Fibroblast of lung (primary cell): ENCODE data around the gene GTPBP1. TPM values are rescaled to one million over a fixed set of nuclear protein-coding genes. Genes with fewer than 3 reads are reported as not detected.

Experiments
- DNase-seq, 2 donors: peaks; one replicate each; pipeline versions ENCODE4 v3.0.0 to v3.0.0-alpha.2; 2010; ENCODE audit warnings: low read depth in 2 of 2
- H2AFZ ChIP-seq: 2 replicates; pipeline ENCODE4 v1.5.1; 2012; ENCODE audit warnings: low read length, control low read depth, inconsistent platforms
- H3K27ac ChIP-seq: 2 replicates; pipeline ENCODE4 v1.5.1; 2011; ENCODE audit warnings: low read length, control low read depth; ENCODE audit not compliant: insufficient read depth
- H3K27me3 ChIP-seq: 2 replicates; pipeline ENCODE4 v1.5.1; 2011; ENCODE audit warnings: mild to moderate bottlenecking, low read length; ENCODE audit not compliant: control insufficient read depth, insufficient read depth
- H3K36me3 ChIP-seq: 2 replicates; pipeline ENCODE4 v1.5.1; 2011; ENCODE audit warnings: low read length; ENCODE audit not compliant: control insufficient read depth, insufficient read depth
- H3K4me1 ChIP-seq: 2 replicates; pipeline ENCODE4 v1.5.1; 2011; ENCODE audit warnings: low read length; ENCODE audit not compliant: control insufficient read depth, insufficient read depth; ENCODE audit errors: extremely low read depth
- H3K4me2 ChIP-seq: 2 replicates; pipeline ENCODE4 v1.5.1; 2011; ENCODE audit warnings: low read length, control low read depth; ENCODE audit not compliant: insufficient read depth; ENCODE audit errors: extremely low read depth
- H3K4me3 ChIP-seq, 4 experiments: fragments of 200-600 bp in 1 of 4; sonication (generic) in 1 of 4; replicated peaks in 1 of 4; 2 replicates each; pipeline ENCODE4 v1.5.1; 2011 to 2016; ENCODE audit warnings: low read length in 4 of 4, low read depth in 3 of 4, mild to moderate bottlenecking in 3 of 4, control low read depth in 2 of 4, inconsistent platforms in 1 of 4, mixed read lengths in 1 of 4; ENCODE audit not compliant: insufficient read depth in 1 of 4; ENCODE audit errors: control extremely low read depth in 1 of 4
- H3K79me2 ChIP-seq: 2 replicates; pipeline ENCODE4 v1.5.1; 2012; ENCODE audit warnings: mild to moderate bottlenecking, low read length, inconsistent platforms; ENCODE audit not compliant: control insufficient read depth, insufficient read depth
- H3K9ac ChIP-seq: 2 replicates; pipeline ENCODE4 v1.5.1; 2011; ENCODE audit warnings: mild to moderate bottlenecking, low read length, control low read depth; ENCODE audit not compliant: insufficient read depth
- H3K9me3 ChIP-seq: 2 replicates; pipeline ENCODE4 v1.5.1; 2012; ENCODE audit warnings: low read depth, low read length; ENCODE audit not compliant: control insufficient read depth, insufficient read depth
- H4K20me1 ChIP-seq: 2 replicates; pipeline ENCODE4 v1.5.1; 2011; ENCODE audit warnings: low read length; ENCODE audit not compliant: control insufficient read depth, insufficient read depth; ENCODE audit errors: extremely low read depth
- CTCF ChIP-seq, 2 donors: IDR thresholded peaks in 1 of 2; conservative IDR thresholded peaks in 1 of 2; 1 replicate in 1 of 2; 2 replicates in 1 of 2; pipeline ENCODE4 v1.5.1; 2011 to 2012; ENCODE audit warnings: low read length in 2 of 2, control low read depth in 1 of 2, inconsistent platforms in 1 of 2, low read depth in 1 of 2, mild to moderate bottlenecking in 1 of 2
- EZH2 ChIP-seq: IDR thresholded peaks from 2 replicates; pipeline ENCODE4 v1.5.1; 2012; ENCODE audit warnings: low read length, control low read depth, mild to moderate bottlenecking; ENCODE audit errors: missing control alignments
- polyA plus RNA-seq, 2 donors: library from polyadenylated mRNA; depleted of rRNA in 1 of 2; stranded (reverse) in 1 of 2; unstranded in 1 of 2; fragments of >200 nt; gene quantifications; 2 replicates each; pipeline ENCODE4 v1.2.1, GENCODE V29; 2011 to 2012; ENCODE audit warnings: missing spikeins in 1 of 2
- total RNA-seq: library from RNA; depleted of rRNA; stranded (reverse); fragments of >200 nt; gene quantifications from 2 replicates; pipeline ENCODE4 v1.2.1, GENCODE V29; 2014

The GTPBP1 gene
- total and polyA plus RNA-seq, 2 donors (not counting 1 experiment from before 2014, with no cell fraction given) = 20.6 to 23.1 TPM

GRCh38 chr22:38715176-38715764 is 9.5 kb downstream of the GTPBP1 start:
- Histone ChIP-seq H3K27ac (no peak overlapping the region), H3K4me3 (no peak overlapping the region), H4K20me1 (no peaks in the 10 kb centered on the region), H3K4me2 (no peak overlapping the region), H3K9ac (no peak overlapping the region), H3K4me1 (peaks cover 5% of the 10 kb centered on the region), H3K36me3 (peaks cover 6% of the 10 kb centered on the region), H2AFZ (no peak overlapping the region), H3K27me3 (no peaks in the 10 kb centered on the region), H3K9me3 (no peaks in the 10 kb centered on the region), H3K79me2 (peaks cover 48% of the 10 kb centered on the region)
- TF ChIP-seq CTCF (conservative IDR thresholded peaks at IDR 0.05 in 1 of 2, IDR thresholded peaks at IDR 0.05 in 1 of 2; ENCODE audit: low read depth in 1 of 2, low read length in 2 of 2) (no peak), EZH2 (no peak)
- DNase-seq = no peak

GRCh38 chr22:38715852-38716251 is 10.1 kb downstream of the GTPBP1 start:
- TF ChIP-seq EZH2 (no peak), CTCF (conservative IDR thresholded peaks at IDR 0.05 in 1 of 2, IDR thresholded peaks at IDR 0.05 in 1 of 2; ENCODE audit: low read depth in 1 of 2, low read length in 2 of 2) (no peak)
- no peaks in the 10 kb centered on the region for H4K20me1 ChIP-seq

DNA sequence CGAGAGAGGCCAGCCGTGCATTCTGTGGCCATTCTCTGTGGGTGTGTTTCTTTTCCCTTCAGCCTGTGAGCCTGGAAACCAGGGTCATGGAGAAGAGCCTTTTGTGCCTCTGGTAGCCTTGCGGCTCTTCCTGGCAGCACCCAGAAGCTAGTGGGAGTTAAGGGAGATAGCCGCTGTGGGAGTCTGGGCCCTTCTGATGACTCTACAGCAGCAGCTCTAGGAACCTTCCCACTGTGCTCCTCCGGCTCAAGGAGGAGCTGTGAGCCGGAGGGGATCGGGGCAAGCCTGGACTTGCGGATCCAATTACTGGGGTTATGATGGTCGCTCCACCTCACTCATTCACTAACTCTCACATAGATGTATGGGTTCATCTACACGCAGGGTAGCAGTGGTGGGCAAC is 10.5 kb downstream of the GTPBP1 start:
- no peak overlapping the region for H3K27ac ChIP-seq
- H3K79me2 ChIP-seq = peaks cover 38% of the 10 kb centered on the region
- no peaks in the 10 kb centered on the region for H3K27me3 ChIP-seq
- H3K4me2 ChIP-seq = no peak overlapping the region
- no peak for TF ChIP-seq EZH2
- TF ChIP-seq CTCF (conservative IDR thresholded peaks at IDR 0.05 in 1 of 2, IDR thresholded peaks at IDR 0.05 in 1 of 2; ENCODE audit: low read depth in 1 of 2, low read length in 2 of 2) = no peak
- H3K36me3 ChIP-seq = peaks cover 7% of the 10 kb centered on the region
- no peaks in the 10 kb centered on the region for H3K9me3 ChIP-seq
- no peak for DNase-seq
- no peak overlapping the region for H3K9ac ChIP-seq
- H4K20me1 ChIP-seq = no peaks in the 10 kb centered on the region
- H2AFZ ChIP-seq = no peak overlapping the region
- H3K4me1 ChIP-seq = peaks cover 5% of the 10 kb centered on the region
- H3K4me3 ChIP-seq = no peak overlapping the region

More at GRCh38 chr22:38715852-38716251, 10.1 kb downstream of the GTPBP1 start:
- Histone ChIP-seq H3K36me3 (peaks cover 6% of the 10 kb centered on the region), H3K4me2 (no peak overlapping the region), H3K9ac (no peak overlapping the region), H3K27me3 (no peaks in the 10 kb centered on the region), H3K79me2 (peaks cover 42% of the 10 kb centered on the region), H2AFZ (no peak overlapping the region), H3K27ac (no peak overlapping the region), H3K4me1 (peaks cover 5% of the 10 kb centered on the region), H3K4me3 (no peak overlapping the region), H3K9me3 (no peaks in the 10 kb centered on the region)
- no peak for DNase-seq
